ENCODE results near the gene EN1. TPM values are rescaled to one million over a fixed set of nuclear protein-coding genes. Genes with fewer than 3 reads are reported as not detected.

The EN1 gene
- polyA plus RNA-seq, 3 donors: not detected

DNA sequence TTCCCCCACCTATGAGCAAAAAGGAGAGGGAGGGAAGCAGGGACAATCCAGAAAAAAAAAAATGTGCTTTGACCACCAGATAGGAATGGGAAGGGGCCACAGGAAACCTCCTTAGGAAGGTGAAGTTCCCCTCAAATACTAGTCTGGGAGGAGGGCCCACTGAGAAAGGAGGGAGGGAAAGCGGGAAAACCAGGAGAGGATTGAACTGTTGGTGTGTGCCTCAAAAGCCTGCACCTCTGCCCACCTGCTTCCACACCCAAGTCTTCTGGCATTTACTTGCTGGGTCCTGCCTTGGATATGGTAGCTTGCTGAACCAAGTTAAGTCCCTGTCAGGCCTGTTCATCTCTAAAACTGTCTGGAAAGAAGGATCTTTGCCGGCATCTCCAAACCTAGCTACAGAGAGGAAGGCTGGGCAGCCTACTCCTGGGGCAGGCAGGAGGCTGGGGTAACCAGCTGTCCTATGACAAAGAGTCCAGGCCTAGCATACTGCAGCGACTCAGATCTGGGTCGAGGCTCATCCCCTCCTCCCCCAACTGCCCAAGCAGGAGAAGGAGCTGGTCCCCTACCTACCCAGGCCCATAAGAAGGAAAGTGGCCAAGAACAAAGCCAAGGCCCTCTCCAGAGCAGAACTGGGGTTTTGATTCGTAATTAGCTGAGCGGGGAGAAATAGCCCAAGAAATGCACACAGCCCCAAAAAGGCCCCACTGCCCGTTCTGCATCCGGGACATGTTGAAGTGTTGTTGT is 3.0 kb downstream of the EN1 start:
- no peak for DNase-seq (ENCODE audit: low read depth in 3 of 3, low spot score in 2 of 3)

DNA sequence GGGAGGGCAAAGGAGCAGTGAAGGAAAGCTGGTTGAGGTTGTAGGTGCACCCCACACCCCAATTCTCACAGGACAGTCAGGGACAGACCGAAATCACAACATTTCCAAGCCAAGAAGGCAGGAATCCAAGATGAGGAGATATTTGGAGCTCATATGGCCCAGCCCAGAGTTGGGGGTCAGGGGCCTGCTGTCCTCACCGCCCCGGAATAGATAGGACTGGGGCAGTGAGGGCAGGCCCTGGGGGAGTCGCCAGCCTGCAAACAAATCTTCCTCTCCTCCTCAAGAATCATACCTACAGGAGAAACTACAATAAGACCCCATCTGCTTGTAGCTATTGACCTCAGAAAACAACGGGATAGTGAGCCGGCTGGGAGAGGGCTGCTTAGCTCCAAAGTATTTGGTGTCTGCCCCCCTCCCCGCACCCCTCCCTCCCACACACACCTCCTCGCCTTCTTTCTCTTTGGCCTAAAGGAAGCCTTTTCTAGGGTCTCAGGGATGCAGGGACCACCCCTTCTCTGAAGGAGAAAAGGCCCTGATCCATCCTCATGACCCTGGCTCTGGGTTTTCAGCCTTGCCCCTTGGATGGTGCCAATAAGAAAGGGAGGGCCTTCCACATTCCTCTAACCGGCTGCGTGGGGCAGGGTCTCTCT is 3.8 kb downstream of the EN1 start:
- DNase-seq (ENCODE audit: low read depth in 3 of 3, low spot score in 2 of 3): no peak

DNA sequence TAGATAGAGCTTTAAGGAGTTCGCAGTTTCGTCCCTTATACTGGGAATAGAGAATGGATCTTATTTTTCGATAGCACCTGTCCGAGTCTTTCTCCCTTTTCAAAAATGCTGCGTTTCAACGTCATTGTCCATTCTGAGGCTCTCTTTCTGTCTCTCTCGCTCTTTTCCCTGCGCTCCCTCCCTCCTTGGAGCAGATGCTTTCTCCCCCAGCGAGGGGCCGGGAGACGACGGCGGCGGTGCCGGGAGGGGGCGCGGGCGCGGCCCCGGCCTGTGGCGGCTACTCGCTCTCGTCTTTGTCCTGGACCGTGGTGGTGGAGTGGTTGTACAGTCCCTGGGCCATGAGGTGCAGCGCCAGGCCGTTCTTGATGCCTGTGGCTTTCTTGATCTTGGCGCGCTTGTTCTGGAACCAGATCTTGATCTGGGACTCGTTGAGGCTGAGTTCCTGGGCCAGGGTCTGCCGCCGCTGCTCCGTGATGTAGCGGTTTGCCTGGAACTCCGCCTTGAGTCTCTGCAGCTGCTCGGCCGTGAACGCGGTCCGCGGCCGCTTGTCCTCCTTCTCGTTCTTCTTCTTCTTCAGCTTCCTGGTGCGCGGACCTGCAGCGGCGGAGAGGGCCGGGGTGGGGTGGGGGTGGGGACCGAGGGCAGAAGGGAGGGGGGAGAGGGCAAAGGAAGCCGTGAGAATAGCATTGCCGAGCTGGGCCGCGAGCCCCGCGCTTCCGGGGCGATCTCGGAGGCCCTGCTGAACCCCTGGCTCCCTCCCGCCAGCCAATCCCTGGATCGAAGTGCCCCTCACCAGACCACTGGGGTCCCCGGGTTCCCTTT is 4.6 kb downstream of the EN1 start:
- no peak for DNase-seq (ENCODE audit: low read depth in 3 of 3, low spot score in 2 of 3)

DNA sequence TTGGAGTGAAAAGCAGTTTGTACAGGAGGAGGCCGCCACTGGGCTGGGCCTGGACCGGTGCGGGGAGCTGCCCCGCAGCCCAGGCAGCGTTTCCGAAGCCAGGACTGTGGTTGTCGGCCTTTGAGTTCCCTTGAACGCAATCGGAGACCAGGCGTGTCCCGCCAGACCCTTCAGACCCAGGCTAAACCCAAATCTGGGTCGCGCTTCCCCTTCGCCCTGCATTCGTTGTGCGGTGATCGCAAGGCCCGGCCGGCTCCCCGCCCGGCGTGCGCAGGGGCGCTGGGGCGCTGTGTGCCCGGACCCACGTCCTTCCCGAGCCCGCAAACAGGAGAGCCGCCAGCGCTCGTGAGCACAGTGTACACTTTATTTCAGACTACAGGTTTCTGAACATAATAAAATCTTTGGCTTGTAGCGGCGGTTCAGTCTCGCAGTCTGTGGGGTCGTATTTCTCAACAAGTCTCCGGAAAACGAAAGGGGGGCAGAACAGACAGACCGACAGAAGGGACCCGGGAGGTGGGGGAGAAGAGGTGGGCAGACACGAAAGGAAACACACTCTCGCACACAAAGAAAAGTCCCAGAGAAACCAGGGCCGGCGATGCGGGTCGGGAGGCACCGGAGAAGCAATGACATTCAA is 5.5 kb downstream of the EN1 start:
- DNase-seq (ENCODE audit: low read depth in 3 of 3, low spot score in 2 of 3): no peak

DNA sequence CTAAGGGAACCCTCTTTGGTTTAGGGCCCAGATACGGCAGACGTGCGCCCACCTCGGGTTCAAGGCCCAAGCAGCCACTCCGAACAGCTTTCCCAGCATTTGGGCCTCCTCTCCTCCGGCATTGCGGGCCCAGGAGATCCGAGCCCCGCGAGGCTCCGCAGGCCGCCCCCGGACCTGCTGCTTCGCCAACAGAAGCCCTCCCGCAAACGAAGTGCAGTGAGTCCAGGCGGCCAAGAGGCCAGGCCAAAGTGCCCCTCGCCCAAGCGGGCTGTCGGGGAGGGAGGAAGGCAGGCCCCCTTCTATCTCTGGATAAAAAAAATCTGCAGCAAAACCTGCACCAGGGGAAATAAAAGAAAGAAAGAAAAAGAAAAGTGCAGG is 6.0 kb downstream of the EN1 start:
- no peak for DNase-seq (ENCODE audit: low read depth in 3 of 3, low spot score in 2 of 3)

DNA sequence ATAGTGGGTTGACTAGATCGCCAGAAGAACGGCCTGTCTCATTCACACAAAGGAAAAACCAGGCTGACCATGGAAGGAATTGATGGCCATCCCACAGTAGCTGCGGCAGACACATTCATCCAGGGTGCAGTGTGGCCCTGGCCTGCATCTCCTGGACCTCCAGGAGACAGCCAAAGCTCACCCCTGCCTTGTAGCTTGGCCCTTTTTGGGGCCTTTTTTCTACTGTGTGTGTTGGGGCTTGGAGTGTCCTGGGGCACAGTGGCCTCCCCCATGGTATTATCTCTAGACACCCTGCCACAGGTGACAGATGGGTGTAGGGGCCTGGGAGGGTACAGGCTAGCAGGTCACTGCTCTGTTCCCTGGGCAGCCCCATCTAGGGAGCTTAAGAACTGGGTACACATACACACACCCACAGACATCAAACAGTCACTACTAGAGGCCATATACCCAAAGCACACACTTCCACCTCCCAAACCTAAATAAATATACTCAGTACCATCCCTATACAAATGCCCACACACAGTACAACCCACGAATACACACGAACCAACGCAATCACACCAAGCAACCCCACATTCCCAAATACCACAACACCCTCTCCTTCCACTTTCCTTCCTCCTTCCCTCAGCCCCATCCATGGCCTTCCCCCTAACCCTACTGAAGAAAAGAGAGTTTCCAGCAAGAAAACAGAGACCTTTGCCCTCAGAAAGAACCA is 8.6 kb downstream of the EN1 start:
- no peak for DNase-seq (ENCODE audit: low read depth in 3 of 3, low spot score in 2 of 3)

DNA sequence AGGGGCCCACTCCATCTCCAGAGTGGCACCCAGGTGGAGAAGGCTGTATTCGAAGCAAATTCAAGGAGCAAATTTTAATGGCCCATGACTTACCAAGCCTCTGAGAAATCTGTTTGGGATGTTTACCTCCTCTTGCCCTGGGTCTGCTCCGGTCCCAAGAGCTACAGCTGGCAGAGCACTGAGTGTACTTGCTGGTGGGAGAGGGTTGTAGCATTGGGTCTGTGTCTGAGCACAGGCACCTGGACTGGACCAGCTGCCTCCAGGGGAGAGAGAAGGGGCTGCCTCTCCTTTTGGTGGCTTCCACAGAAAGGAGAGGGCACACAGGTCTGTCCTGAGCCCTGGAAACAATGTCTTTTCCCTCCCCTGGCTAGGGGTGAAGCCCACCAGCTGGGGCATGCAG is 9.8 kb downstream of the EN1 start:
- no peak for DNase-seq (ENCODE audit: low read depth in 3 of 3, low spot score in 2 of 3)

DNA sequence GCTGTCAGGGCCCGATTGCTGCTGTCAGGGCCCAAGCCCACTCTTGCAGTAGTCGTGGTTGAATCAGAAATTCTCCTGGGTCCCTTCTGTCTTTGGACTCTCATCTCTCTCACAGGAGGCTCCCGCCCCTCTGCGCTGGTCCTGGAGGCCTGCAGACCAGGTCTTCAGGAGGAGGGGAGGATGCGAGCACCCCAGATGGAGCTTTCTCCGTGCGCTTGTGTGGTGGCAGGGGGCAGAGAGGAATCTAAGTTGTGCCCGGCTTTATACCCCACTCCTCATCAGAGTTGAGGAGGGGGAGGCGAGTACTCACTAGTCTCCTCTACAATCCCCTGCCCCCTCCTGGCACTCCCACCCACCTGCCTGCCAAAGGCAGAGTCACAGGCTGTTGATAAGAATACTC is 10.4 kb downstream of the EN1 start:
- DNase-seq (ENCODE audit: low read depth in 3 of 3, low spot score in 2 of 3): no peak

DNA sequence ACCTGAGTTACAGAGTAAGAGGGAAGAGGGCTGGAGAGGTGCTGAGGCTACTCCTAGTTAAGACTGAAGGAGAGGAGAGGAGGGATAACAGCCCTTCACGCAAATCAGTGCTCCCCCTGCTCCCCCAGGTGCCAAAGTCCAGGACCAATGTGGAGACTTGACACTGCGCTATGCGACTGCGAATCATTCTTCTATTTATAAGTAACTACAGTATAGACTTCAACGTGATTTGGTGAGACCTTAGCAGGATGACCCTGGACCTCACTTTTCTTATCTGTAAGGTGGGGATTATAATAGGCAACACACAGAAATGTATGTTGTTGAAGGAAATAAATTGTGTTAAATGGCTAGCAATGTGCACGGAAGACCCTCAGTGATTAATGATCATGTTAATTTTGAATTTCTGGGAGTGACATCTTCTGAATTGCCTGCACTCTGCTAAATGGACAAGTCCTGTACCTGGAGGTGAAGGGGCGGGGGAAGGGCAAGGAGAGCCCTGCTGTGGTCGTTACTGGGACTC is 11.0 kb downstream of the EN1 start:
- DNase-seq (ENCODE audit: low read depth in 3 of 3, low spot score in 2 of 3): no peak

DNA sequence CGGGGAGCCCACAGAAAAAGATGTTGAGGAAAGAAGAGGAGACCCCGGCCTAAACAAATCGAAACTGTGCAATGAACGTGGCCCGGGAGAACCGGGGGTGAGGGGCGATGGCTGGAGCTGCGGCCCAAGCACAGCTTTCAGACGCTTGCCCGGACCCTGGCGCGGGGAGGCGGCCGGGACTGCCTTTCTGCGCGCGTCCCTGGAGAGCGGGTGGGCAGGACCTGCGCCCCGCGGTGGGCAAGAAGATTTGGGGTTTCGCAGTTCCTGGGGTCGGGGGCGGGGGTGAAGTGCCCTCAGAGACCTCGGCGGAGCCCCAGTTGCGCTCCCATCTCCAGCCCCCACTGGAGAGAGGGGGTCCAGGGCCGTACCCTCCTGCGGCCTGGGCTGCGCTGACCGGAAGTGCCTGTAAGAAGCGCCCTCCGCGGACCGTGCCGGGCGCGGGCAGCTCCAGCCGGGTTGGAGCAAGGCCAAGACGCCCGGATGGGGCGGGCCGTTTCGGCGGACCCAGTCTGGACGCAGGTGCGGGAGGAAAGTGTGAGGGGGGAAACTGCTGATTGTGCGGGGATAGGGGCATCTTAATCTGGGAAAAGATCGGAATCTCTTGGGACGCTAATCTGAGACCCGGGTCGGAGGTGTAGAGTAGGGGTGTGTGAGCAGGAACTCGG is 11.6 kb downstream of the EN1 start:
- DNase-seq (ENCODE audit: low read depth in 3 of 3, low spot score in 2 of 3): no peak

DNA sequence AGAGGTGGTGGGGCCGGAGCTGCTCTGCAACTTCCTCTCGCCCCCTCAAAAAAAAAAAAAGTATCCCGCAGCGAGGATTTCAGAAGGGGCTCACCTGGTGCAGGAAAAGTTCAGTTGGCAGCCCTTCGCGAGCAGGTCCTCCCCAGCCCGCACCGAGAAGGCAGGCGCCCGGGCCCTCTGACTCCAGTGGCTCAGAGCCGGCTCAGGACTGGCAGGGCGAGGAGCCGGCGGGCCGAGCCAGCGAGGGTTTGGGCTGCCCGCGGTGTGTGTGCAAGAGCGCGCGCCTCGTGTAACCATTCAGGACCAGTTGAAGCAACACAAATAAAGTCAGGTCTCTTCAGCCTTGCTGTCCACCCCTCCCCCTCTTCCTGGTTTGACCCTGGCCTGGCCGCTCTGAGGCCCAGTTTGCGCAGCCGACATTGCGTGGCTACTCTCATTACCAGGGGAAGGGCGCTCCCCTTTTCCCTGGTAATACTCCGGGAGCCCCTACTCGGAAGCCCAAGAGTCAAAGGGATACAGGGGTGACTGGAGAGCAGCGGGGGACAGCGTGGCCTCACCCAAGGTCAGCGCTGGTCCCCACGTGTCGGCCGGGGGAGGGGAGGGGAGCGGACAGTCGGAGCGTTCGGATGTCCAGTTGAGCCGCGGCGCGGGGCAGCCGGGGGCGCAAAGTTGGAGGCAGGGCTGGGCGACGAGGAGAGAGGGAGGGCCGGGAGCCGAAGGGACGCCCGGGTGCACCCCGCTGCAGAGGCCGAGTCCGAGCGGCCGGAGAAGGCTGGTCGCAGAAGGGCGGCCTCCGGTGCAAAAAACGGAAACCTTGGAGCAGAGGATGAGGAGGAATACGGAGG is 12.3 kb downstream of the EN1 start:
- DNase-seq (ENCODE audit: low read depth in 3 of 3, low spot score in 2 of 3): no peak

DNA sequence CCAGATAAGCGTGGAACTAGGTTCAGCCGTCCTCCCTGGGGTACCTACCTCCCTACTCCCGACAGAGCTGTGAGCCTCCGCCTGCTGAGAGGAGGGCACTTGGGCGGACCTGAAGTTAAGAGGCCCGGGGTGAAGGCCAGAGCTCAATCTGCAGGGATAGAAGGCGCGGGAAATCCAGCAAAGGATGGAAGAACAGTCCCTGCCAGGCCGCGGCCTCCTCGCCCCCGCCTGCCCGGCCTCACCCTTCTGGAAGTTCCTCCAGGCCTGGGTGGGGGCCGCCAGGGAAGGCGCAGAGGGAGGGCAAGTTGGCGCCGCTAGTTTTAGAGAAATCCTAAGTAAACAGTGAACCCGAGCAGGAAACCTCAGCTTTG is 13.0 kb downstream of the EN1 start:
- no peak for DNase-seq (ENCODE audit: low read depth in 3 of 3, low spot score in 2 of 3)

DNA sequence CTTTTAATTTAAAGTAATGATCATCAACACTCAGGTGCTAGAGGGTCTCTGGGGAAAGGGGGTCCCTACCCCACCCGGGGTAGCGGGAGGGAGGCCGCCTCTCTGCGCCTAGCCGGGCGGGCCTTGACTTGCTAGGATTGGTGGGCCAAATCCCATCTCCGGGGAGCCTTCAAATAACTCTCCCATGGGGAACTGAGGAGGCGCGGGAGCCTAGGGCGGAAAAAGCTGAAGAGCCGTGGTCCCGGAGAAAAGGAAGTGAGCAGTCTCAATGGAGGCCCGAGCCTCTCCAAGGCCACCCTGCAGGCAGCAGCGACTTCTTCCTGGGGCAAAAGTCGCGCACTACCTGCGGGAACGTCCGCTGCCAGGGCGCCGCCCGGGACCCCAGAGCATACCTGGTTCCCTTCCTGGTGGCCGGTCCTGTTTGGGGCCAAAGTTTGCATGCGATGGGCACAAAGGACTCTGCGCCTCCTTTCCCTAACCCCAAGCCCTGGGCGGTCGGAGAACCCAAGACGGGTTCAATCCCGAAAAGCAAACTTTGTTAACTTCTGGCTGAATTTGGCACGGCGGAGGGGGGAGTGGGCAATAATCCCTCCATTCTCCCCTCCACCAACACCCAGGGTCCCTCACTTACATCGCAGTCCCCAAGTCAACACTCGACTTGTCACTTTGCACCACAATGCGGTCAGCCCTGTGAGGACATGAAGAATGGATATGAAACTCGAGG is 13.6 kb downstream of the EN1 start:
- DNase-seq (ENCODE audit: low read depth in 3 of 3, low spot score in 2 of 3): no peak

DNA sequence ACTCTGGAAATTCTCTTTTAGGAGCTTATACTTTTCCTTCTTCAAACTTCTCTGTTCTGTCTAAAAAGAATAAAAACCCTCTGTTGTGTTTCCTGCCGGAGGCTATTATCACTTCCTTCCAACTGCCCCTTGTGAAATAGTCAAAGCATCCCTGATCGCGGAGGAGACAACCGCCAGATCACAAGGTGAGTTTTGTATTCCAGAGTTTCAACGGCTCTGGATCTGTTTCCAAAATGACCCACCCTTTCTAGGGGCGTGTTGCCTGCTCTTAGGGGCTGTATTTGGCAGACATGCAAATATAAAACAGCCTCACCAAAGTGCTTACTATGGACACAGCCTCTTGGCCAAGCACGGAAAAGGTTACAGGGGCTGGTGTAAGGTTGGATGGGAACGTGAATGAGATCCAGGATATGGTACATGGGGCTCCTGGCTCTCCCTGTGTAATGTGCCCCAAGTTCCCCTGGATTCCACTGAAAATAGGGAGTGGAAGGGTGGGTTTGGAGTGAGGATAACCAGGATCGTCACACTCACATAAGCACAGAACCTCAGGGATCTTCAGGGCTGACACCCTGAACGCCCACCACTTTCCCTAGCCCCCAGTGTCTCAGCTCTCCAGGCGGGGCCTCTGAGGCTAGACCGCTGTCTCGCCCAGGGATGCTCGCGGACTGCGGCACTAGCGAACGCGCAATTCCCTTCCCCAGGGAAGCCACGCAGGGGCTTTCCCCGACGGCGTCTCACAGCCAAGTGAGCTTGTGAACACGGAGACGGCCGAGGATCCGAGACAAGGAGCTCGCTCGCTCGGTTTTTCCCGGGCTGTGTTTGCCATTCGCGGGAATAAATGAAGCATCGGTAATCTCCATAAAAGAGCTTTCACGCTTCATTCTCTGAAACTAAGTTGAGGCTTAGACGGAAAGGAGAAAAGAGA is 14.4 kb downstream of the EN1 start:
- no peak for DNase-seq (ENCODE audit: low read depth in 3 of 3, low spot score in 2 of 3)

DNA sequence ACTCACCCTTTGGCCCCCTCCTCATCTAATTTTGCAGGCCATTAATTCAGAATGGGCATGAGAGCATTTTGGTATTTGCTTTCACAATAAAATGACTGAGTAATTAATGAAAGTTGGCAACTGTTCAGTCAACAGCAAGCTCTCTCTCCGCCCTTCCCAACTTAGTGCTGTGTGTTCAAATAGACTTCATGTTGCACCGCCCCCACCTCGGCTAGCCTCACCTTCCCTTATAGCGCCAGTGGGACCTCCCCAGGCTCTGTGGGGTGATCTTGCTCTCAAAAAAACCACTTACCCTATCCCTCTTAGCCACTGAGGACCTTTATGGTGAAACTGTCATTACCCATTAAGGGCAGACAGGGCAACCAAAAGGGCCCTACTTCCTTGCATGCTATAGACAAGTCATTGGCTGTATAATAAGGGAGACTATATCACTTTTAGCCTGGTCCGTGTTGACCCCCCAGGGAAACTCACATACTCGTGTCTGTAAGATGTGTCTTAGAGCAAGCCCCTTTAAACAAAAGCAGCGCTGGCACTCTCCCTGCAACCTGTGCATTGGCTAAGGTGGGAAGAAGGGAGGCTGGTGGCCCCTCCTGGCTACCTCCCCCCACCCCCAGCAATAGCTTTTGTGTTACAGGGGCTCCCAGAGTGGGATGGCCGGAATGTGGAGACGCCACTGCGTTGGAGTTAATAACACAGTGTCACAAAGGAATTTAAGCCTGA is 15.2 kb downstream of the EN1 start:
- DNase-seq (ENCODE audit: low read depth in 3 of 3, low spot score in 2 of 3): no peak

DNA sequence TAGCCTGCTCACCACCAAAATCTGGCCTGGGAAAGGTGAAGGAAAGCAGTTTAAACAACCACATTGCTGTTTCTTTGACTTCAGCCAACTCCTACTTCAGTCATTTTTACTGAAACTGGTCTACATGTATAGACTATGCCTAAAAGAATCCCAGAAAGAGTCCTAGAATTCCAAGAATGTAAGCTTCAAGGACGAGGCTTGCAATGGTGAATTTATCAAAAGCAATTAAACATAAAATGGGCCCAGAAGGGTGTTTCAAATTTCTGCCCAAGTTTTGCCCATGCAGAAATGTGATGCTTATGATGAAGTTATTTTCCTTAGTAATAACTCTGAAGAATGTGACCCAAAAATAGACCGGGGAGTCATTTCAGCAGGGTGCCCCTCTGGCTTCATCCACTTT is 16.6 kb downstream of the EN1 start:
- no peak for DNase-seq (ENCODE audit: low read depth in 3 of 3, low spot score in 2 of 3)

DNA sequence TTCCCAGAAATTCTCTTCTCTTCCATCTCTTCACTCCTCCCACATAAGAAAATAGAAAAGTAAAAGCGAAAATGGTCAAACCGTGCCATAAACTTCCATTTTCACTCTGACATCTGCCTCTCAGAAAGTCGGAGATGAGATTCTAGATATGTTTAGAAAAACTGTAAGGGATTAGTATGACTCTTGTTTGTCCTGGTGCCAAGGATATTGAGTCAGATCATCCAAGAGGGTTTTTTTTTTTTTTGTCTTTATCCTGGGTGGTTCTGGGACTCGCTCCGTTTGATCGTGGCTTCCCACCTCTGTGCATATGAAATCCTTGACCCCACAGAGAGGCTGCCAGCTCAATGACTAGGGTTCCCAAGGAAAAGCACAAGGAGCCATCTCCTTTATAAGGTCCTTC is 17.3 kb downstream of the EN1 start:
- DNase-seq (ENCODE audit: low read depth in 3 of 3, low spot score in 2 of 3): no peak

All from right renal cortex interstitium (tissue), 3 donors.